HCT116 (cell line): ENCODE measurements around the gene PGAP3. TPM values are rescaled to one million over a fixed set of nuclear protein-coding genes. Genes with fewer than 3 reads are reported as not detected.

Source experiments
- ATAC-seq: fragments of 200-7000 bp; cut with Tn5 transposase; 2 replicates; pipeline ENCODE4 v1.9.1; 2020; ENCODE audit warnings: mild to moderate bottlenecking, moderate library complexity
- BruUV-seq: library from RNA; stranded (reverse); fragments of 400-500 nt; replicated peaks from 2 replicates; lab custom pipeline; 2021; lab: Mats Ljungman, UMichigan
- CTCF ChIA-PET: fragments of 300-600 bp; sonication (Branson Sonifier 250); formaldehyde crosslinking; loops from one replicate; lab custom pipeline; 2021; ENCODE audit warnings: antibody characterized with exemption; lab: Charles Lee
- POLR2A ChIA-PET: fragments of 300-600, 350-600 bp; sonication (Branson Sonifier 250); formaldehyde crosslinking; loops from one replicate; lab custom pipeline; 2021; ENCODE audit warnings: antibody characterized with exemption; lab: Charles Lee
- RAD21 ChIA-PET, 2 experiments: fragments of 300-600 bp; sonication (Branson Sonifier 250); formaldehyde crosslinking; loops; one replicate each; lab custom pipeline; 2023; ENCODE audit warnings: low total read pairs in 2 of 2; ENCODE audit not compliant: uncharacterized antibody in 2 of 2, unreplicated experiment in 2 of 2, low non-redundant PET in 1 of 2; lab: Charles Lee
- DNase-seq: peaks from one replicate; pipeline ENCODE4 v3.0.0-alpha.2; 2010; ENCODE audit warnings: low read depth, low spot score
- H2AFZ ChIP-seq: fragments of 200-600 bp; shearing (Covaris generic), sonication (generic); 2 replicates; pipeline ENCODE4 v1.6.1; 2017; ENCODE audit warnings: low read depth, mixed run types, mixed read lengths, antibody characterized with exemption, low read length; ENCODE audit not compliant: poor library complexity, severe bottlenecking
- H3K27ac ChIP-seq: 2 replicates; pipeline ENCODE4 v1.5.1; 2012; ENCODE audit warnings: low read depth, low read length
- H3K27me3 ChIP-seq: fragments of 200-600 bp; sonication (generic); 2 replicates; pipeline ENCODE4 v1.6.1; 2016; ENCODE audit warnings: mixed run types, low read length, mixed read lengths; ENCODE audit not compliant: insufficient read depth
- H3K36me3 ChIP-seq, 2 experiments: fragments of 200-500 bp in 1 of 2; fragments of 200-600 bp in 1 of 2; sonication (Bioruptor generic) in 1 of 2; sonication (generic) in 1 of 2; 2 replicates each; pipeline versions ENCODE4 v1.5.1 to v1.6.1; 2014 to 2016; ENCODE audit warnings: low read length in 2 of 2, inconsistent platforms in 1 of 2, mixed read lengths in 1 of 2, mixed run types in 1 of 2; ENCODE audit not compliant: insufficient read depth in 2 of 2, control insufficient read depth in 1 of 2
- H3K4me1 ChIP-seq, 2 experiments: fragments of 200-600 bp in 1 of 2; sonication (generic) in 1 of 2; 2 replicates each; pipeline versions ENCODE4 v1.5.1 to v1.6.1; 2012 to 2017; ENCODE audit warnings: low read length in 2 of 2, inconsistent platforms in 1 of 2, mild to moderate bottlenecking in 1 of 2, mixed read lengths in 1 of 2, mixed run types in 1 of 2, moderate library complexity in 1 of 2; ENCODE audit not compliant: insufficient read depth in 2 of 2, control insufficient read depth in 1 of 2
- H3K4me2 ChIP-seq: fragments of 200-600 bp; sonication (generic); 2 replicates; pipeline ENCODE4 v1.6.1; 2017; ENCODE audit warnings: mixed run types, low read length, mixed read lengths
- H3K4me3 ChIP-seq, 2 experiments: fragments of 200-600 bp in 1 of 2; sonication (generic) in 1 of 2; replicated peaks in 1 of 2; 2 replicates each; pipeline ENCODE4 v1.5.1; 2011 to 2016; ENCODE audit warnings: low read length in 2 of 2, control low read depth in 1 of 2, low read depth in 1 of 2, mild to moderate bottlenecking in 1 of 2, mixed read lengths in 1 of 2, mixed run types in 1 of 2
- H3K79me2 ChIP-seq: fragments of 200-600 bp; sonication (generic); 2 replicates; pipeline ENCODE4 v1.6.1; 2017; ENCODE audit warnings: mild to moderate bottlenecking, mixed run types, low read length, moderate library complexity, mixed read lengths; ENCODE audit not compliant: insufficient read depth
- H3K9ac ChIP-seq: fragments of 200-600 bp; sonication (generic); 2 replicates; pipeline ENCODE4 v1.6.1; 2016; ENCODE audit warnings: low read length, mixed read lengths
- H3K9me2 ChIP-seq: fragments of 200-600 bp; sonication (generic), shearing (Covaris generic); 2 replicates; pipeline ENCODE4 v1.6.1; 2017; ENCODE audit warnings: mixed run types, mild to moderate bottlenecking, moderate library complexity; ENCODE audit not compliant: insufficient read depth
- H3K9me3 ChIP-seq, 2 experiments: fragments of 200-500 bp in 1 of 2; fragments of 200-600 bp in 1 of 2; sonication (Bioruptor generic) in 1 of 2; sonication (generic) in 1 of 2; 2 replicates each; pipeline ENCODE4 v1.6.1; 2014 to 2017; ENCODE audit warnings: low read length in 2 of 2, mixed read lengths in 2 of 2, inconsistent platforms in 1 of 2, low read depth in 1 of 2, mild to moderate bottlenecking in 1 of 2, mixed run types in 1 of 2, moderate library complexity in 1 of 2; ENCODE audit not compliant: control insufficient read depth in 1 of 2, insufficient read depth in 1 of 2
- H4K20me1 ChIP-seq: fragments of 200-600 bp; sonication (generic), shearing (Covaris generic); 2 replicates; pipeline ENCODE4 v1.6.1; 2017; ENCODE audit warnings: mixed run types, mild to moderate bottlenecking, moderate library complexity; ENCODE audit not compliant: insufficient read depth
- JUND ChIP-seq: IDR thresholded peaks from 2 replicates; pipeline ENCODE4 v1.6.1; 2012
- ZNF274 ChIP-seq: fragments of 200-500 bp; sonication (Bioruptor generic); IDR thresholded peaks from 2 replicates; pipeline ENCODE4 v1.6.1; 2014; ENCODE audit warnings: mild to moderate bottlenecking, low read depth, low read length, inconsistent platforms
- intact Hi-C: fragments of 100-400 bp; cut with micrococcal nuclease; formaldehyde crosslinking; loops from 2 replicates; pipeline ENCODE4 v1.10.0; 2022
- total RNA-seq: library from RNA; stranded (reverse); gene quantifications from one replicate; pipeline ENCODE4 v1.2.1, GENCODE V29; 2021; ENCODE audit not compliant: unreplicated experiment

The PGAP3 gene
- total RNA-seq, 1 experiment from 2014 or later: 15.2 TPM

DNA sequence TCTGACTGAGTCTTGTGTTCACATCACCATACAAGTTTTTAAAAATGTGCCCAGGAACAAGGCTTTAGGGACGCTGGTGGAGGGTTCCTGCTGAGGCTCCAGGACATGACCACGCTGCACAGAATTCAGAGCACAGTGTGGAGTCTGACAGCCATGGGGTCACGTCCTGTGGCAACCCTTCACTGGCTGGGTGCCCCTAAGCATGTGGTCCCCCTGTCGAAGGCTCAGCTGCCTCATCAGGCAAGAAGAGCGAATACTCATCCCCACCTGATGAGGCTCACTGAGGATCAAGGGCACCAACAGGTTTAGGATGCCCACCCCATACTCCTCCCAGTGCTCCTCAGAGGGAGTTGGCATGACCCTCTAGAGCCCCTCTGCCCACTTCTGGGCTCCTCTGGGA is 13.7 kb downstream of the PGAP3 start:
- Histone ChIP-seq H3K79me2 (no peaks in the 10 kb centered on the region), H3K27ac (no peak overlapping the region), H3K4me3 (no peak overlapping the region), H3K4me2 (no peak overlapping the region), H3K4me1 (peaks cover 17 to 19% of the 10 kb centered on the region in 2 experiments; a peak in 2 of 4 replicates), H3K9me3 (no peaks in the 10 kb centered on the region), H3K36me3 (no peaks in the 10 kb centered on the region), H3K9ac (no peak overlapping the region), H3K9me2 (no peaks in the 10 kb centered on the region), H2AFZ (no peak overlapping the region), H3K27me3 (no peaks in the 10 kb centered on the region), H4K20me1 (no peaks in the 10 kb centered on the region)
- ChIA-PET CTCF (interaction anchor here (3.9 kb wide), 1 partner anchor 53 kb away, joined by 51 read pairs; no protein-coding TSS in a partner anchor), POLR2A (no interaction called here), RAD21 (no interaction called here)
- no TSS peak for BruUV-seq
- TF ChIP-seq ZNF274: no peak
- DNase-seq (no peak), ATAC-seq (no peak)
- intact Hi-C loops: loop anchor here (2.0 to 5.0 kb wide), 3 partner anchors 39 to 127 kb away; no protein-coding TSS in a partner anchor

DNA sequence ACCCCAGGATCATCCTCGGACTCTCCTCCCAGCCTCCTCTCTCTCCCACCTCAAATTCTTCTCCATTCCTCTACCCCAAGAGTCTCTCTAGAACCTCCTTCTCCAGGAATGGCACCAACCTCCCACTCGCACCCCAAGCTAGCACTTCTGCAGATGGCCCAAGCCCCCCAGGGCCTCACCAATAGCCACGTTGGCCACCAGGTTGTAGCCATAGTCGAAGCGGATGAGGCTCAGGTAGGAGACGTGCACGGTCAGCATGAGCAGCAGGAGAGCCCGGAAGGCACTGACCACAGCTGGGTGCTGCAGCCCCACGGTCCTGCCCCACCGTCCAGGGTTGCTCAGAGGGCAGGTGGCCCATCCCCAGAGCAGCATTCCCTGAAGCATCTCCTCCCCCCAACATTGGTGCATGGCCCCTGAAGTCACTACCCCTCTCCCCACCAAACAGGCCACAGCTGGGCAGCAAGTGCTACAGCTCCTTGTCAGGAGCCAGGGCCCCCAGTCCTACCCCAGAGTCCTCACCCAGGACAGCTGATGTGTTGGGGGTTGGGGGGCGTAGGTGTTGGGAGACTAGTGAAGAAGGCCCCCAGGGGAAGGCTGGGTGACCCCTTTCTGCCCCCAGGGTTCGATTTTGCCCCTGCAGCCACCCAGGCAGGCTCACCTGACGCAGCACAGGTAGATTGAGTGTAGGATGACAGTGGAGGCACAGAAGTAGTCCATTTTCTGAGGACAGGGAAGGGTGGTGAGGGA is 14.3 kb downstream of the PGAP3 start:
- intact Hi-C loops: loop anchor here (2.0 to 5.0 kb wide), 3 partner anchors 39 to 126 kb away; no protein-coding TSS in a partner anchor
- no peak for ATAC-seq
- Histone ChIP-seq H2AFZ (no peak overlapping the region), H4K20me1 (no peaks in the 10 kb centered on the region), H3K9me2 (no peaks in the 10 kb centered on the region), H3K4me3 (no peak overlapping the region), H3K27me3 (no peaks in the 10 kb centered on the region), H3K9me3 (no peaks in the 10 kb centered on the region), H3K27ac (no peak overlapping the region), H3K79me2 (no peaks in the 10 kb centered on the region), H3K4me2 (no peak overlapping the region), H3K36me3 (no peaks in the 10 kb centered on the region), H3K9ac (no peak overlapping the region), H3K4me1 (peaks cover 17% of the 10 kb centered on the region in 2 experiments; a peak in 2 of 4 replicates)
- TF ChIP-seq JUND: no peak
- RAD21 ChIA-PET: interaction anchor here (1.2 to 3.6 kb wide), 2 partner anchors 45 to 51 kb away, joined by 3 to 15 read pairs; no protein-coding TSS in a partner anchor
- POLR2A ChIA-PET: no interaction called here
- no peak for DNase-seq
- CTCF ChIA-PET: interaction anchor here (3.9 kb wide), 1 partner anchor 53 kb away, joined by 51 read pairs; no protein-coding TSS in a partner anchor
- no TSS peak for BruUV-seq
